Dedifferentiated amniotic fluid mesenchymal stem cell (primary cell): ENCODE data around the gene OR11A1.

Experiments
- DNase-seq: peaks from one replicate; pipeline ENCODE4 v3.0.0-alpha.2; 2016; ENCODE audit errors: extremely low spot score

Gene OR11A1, protein sequence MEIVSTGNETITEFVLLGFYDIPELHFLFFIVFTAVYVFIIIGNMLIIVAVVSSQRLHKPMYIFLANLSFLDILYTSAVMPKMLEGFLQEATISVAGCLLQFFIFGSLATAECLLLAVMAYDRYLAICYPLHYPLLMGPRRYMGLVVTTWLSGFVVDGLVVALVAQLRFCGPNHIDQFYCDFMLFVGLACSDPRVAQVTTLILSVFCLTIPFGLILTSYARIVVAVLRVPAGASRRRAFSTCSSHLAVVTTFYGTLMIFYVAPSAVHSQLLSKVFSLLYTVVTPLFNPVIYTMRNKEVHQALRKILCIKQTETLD

DNA sequence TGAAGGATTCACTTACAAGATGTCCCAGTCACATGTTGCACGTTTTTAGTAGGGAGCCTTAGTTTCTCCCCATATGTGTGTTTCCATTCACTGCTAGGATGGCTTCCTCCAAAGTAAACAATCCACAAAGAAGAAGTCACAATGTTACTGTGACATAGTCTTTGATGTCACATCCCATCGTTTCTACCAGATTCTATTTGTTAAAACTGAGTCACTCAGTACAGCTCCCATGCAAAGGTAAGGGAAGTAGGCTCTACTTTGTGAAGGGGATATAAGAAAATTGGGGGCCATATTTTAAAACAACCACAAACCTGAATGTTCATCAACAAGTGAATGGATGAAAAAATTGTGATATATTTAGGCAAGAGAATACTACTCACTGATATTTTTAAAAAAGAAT lies at the start of gene OR11A1, which contains the start of gene OR2H1:
Gene OR11A1 (minus strand): TSS at position 101 of the 400 bp plus-strand sequence. CDS start 29,430 bp downstream, outside the sequence.
Gene OR2H1 (plus strand): TSS at position 185 of the 400 bp plus-strand sequence. CDS start 4,615 bp downstream, outside the sequence.
- DNase-seq, result no peak

DNA sequence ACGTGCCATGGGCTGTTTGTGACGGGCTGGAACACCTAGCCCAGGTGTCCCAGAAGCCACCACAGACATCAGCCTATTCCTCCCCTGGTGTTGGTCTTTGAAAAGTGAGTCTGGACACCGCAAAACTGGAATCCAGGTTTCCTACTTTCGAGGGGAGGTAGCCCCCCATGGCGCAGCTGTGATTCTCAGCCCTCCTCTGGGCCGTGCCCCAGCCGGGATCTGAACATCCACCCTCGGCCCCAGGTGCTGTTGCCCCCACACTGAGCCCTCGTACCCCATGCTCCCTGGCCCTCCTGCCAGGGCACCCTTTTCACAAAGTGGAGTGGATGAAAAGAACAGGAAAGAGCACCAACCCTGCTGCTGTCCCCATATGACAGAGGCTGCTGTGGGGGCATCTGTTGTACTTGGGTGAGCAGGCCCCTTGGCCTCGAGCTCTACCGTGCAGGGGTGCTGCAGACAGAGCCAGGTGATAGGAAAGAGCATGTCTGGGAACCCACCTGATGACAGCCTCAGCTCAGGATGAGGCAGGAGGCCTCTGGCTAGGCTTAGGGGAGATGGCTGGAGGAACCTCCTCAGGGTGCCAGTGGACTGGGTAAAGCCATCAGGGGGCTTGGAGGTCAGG lies 49.7 kb upstream of the OR11A1 start:
- DNase-seq, result no peak

DNA sequence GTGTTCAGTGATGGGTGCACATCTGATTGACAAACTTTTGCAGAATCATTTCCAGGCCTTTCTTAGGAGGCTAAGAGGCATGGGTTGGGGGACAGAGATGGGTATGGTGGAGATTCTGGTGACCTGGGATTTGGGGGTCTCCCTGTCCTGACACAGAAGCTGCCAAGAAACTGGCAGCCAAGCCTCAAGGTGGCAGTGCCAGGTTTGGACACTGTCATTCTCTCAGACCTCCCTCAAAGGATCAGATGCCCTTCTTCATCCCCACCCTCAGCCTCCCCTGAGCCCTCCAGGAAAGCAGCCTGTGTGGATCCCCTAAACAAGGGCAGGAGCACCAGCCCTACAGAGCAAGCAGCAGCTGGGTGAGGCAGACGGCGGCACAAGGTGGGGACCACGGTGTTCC lies 48.9 kb upstream of the OR11A1 start:
- DNase-seq, result no peak

DNA sequence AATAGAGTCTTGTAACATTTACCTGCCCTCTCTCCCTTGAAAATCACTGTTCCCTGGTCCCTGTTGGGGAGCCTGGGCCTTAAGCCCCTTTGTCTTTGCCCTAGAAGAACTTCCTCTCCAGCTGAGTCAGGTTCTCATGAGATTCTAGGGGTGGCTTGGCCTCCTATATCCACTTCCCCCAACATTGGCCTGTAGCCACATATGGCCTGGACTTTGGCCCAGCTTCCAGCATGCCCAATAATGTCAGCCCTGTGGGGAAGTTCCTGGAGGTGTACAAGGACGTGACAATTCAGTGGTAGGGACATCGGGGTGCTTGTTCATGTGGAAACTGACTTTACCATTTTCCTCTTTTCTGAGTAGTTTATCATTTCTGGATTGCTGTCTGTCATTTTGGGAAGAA lies 48.1 kb upstream of the OR11A1 start:
- no peak for DNase-seq

DNA sequence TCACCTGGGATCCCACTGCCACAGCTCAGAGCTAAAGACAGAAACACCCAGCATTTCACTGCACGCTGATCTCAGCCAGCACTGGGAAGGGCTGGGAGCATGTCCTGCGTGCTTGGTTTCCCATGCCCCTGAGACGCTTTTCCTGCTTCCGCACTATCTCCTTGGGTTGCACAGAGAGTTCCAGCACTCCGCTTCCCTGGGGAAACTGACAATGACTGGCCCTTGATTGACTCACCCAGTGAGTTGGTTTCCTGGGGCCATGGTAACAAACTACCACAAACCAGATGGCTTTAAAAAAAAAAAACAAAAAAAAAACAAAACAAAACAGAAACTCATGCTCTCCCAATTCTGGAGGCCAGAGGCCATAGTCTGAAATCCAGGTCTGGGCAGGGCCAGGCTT lies 45.7 kb upstream of the OR11A1 start:
- peak; percentile 19 for DNase-seq

DNA sequence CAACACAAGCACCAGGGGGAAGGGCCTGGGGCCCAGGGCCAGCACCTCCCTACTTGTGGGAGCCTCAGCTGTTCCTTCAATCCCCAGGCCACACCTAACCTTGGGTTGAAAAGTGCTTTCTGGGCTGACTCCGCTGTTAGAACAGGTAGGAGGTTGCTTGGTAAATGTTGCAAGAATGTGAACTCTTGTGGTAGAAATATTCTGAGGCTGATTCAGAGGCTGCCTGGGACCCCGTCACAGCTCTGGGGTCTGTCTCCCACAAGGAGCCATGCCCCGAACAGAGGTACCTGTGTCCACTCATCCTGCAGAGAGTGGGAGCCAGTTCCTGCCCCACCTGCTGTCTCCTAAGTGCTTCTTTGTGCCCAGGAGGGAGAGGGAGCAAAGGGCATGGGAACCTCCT lies 45.3 kb upstream of the OR11A1 start:
- no peak for DNase-seq

DNA sequence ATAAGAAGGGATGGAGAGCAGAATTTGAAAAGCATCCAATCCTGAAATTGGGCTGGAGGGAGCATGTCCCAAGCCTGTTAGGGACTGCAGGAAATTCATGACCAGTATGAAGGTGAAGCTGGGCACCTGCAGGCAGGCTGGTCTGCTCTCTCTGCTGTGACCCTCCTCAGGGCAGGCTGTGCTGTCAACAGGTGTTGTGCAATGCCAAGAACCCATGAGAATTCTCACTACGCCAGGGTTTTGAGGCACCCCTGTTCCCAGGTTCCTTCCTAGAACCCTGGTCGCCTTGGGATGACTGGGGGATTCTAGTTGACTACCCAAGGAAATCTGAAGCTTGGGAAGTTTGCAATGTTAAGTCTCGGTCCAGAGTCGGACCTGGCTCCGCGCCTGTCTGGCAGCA lies 44.2 kb upstream of the OR11A1 start:
- DNase-seq, result no peak

DNA sequence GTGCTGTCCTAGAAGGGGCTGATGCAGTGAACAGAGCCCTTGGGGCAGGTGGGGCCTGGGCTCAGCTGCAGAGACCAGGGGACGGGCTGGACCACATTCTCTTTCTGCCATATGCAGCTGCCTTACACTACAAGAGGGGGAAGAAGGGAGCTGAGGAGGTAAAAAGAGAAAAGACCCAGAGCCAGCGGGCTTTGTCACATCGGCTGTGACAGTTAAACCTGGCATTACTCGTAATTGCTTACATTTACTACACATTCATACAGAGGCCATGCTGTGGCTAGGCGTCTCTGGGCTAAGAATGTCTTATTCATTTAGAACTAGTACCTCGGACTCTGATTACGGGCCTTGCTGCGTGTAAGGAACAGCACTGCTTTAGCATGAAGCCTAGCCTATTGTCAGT lies 43.7 kb upstream of the OR11A1 start:
- DNase-seq, result no peak

DNA sequence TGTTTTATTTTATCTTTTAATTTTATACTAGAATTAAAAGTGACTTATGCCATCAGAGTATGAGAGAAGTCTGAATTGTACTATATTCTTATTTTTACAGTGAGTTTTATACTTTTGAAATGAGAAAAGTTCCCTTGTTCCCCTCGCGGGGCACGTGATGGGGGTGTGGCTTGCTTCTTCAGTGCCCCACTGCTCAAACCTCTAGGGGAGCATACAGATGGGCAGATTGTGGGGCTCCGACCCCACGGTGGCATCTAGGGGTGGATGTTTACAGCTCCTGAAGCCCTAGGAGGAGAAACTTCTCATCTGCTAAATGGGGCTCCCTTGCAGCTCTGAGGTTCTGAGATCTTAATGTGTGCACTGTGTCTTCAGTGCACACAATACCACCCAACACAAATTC lies 42.8 kb upstream of the OR11A1 start:
- no peak for DNase-seq

DNA sequence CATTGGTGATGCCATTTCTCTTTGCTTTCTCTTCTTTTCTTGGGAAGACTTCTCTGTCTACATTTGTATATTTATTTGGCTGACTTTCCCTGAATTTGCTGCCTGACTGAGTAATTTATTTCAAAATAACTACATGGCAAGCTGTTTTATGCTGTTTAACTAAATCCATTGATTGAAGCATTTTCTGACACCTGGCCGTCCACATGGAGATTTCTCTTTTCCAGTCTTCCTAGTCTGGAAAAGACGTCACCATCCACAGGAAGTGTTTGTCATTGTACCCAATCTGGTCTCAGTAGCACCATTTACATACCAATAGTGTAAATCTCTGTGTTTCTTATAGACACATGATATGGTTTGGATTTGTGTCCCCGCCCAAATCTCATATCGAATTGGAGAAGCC lies 40.1 kb upstream of the OR11A1 start:
- no peak for DNase-seq

DNA sequence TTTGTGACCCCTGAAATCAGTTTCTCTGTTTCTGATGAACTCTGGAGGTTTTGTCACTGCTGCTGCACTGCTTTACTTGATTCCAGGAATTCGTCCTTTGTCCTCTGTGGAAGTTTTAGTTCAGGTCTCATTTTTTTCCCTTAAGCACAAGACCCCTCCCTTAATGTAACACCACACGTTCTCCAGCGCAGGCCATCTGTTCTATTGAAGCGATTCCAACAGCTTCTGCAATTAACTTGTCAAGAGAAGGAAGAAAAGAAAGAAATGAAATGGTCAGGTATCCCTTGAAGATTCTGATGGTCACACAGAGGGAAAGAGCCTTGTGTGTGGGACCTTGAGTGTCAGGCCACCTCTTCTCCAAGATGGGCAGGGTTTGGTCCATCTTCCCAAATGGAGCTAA lies 38.7 kb upstream of the OR11A1 start:
- no peak for DNase-seq

DNA sequence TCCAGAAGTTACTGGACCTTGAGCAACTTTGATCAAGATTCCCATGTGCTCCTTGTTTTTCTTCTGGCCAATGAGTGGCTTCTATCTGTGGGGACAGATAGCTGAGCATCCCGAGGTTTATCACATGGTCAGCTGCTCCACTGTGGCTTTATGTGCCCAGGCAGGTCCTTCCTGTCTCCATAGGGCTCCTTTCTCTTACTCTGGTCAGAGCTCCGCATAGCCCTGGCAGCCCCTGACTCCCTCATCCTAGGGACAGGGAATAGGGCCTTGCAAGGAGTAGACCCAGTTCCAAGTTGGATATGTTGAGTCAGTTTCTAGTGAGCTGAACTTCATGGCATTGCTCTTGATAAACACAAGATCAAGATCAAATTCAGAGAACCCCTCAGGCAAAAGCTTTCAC lies 37.3 kb upstream of the OR11A1 start:
- DNase-seq, result no peak

DNA sequence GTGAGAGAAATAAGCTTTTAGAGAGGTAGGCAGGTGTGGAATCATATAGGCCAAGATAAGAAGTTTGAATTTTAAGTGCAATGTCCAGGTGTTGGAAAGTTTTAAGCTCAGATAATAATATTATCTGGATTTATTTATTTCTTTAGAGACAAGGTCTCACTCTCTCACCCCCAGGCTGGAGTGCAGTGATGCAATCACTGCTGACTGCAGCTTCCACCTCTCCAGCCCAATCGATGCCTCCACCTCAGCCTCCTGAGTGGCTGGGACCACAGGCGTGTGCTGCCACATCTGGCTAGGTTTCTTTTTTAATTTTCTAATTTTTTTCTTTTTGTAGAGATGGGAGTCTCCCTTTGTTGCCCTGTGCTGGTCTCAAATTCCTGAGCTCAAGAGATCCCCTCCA lies 36.4 kb upstream of the OR11A1 start:
- no peak for DNase-seq

DNA sequence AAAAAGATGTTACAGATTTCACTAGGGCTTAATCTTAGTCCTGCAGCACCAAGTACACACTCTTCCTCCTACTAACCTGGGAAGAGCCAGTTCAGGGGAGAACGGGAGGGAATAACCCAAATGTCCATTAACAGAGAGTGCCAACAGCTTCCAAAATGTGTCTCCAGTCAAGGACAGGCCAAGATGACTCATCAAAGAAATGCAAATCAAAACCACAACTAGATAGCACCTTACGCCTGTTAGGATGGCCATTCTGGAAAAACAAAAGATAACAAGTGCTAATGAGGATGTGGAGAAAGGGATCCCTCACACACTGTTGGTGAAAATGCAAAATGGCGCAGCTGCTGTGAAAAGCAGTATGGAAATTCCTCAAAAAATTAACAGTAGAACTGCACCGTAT lies 34.7 kb upstream of the OR11A1 start:
- no peak for DNase-seq

DNA sequence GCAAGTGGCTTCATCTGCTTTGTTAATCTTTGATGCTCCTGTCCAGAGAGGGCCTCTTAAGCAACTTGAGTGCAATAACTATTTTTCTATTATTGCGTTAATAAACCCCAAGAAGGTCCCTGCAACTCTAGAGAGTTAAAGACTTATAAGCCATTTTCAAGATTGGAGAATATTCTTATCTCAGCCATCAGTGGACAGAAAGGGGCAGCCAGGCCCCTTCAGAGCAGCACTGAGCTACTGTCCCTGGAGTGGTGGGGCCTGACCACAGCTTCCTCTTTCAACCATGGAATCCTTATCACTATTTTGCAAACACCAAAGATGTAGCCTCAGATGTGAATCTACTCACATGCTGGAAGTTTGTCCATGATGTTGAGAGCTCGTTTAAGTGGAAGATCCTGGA lies 33.7 kb upstream of the OR11A1 start:
- DNase-seq, result no peak

DNA sequence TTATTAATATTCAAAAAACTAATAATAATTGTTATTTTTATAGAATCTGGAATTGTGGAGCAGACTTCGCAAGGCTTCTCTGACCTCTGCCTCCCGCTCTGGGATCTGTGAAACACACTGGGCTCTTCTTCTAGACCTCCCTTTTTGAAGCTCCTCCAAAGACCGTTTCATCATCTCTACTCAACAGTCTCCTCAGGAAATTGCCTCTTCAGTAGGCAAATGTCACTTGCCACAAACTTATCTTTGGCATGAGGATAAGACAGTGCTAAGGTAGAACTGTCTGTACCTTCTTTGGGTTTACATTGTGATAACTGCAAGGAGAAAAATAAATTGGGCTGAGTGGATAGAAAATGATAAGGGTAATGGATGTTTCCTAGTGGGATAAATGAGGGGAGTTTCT lies 33.2 kb upstream of the OR11A1 start:
- DNase-seq, result no peak

DNA sequence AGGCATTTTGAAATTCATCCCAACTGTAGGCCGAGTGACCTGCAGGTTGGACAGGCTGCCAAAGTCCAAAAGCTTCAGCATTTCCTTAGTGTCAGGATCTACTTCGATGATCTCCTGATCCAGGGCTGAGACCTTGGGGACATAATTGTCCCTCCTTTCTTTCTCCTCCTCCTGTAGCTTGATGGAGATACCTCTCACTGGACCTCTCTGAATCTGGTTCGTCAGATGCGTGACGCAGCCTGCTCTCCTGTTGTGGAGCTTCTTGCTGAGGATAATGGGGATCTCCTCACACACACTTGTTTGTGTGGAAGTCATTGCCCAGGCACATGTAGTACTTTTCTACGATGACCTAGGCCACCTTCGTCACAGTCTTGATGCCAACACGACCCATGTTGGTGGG lies 32.4 kb upstream of the OR11A1 start:
- no peak for DNase-seq

DNA sequence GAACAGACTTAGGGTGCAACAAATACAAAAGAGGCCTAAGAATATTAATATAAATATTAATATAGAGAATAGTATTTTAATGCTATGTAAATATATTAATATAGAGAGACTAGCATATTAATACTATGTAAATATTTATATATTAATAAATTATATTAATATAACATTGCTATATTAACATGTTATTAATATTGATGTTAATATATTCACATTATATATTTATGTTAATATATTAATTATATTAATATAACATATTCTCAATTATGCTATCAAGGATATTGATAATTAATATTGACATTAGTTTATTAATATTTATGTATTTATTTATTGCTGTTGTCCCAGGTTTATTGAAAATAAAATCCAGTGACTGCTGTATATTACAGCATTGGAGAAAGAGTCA lies 32.0 kb upstream of the OR11A1 start:
- no peak for DNase-seq

DNA sequence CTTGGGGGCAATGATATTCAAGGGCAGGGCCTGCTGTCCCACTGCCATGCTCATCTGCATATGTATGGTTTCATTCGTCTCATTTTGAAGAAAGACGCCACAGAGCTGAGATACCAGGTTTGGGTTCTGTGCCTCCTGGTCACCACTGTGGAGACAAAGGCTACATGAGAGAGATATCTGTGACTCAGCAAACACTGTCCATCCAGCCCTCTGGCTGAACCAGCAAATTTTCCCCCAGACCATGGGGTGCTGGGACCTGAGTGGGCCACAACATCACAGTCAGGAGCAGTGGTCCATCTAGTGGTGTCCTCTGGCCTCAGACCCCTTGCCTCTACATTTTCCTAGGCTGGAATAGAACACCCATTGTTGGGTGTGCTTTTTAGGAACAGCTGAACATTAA lies 30.8 kb upstream of the OR11A1 start, which contains the start of gene MAS1L:
Gene MAS1L (minus strand): TSS at position 297 of the 400 bp plus-strand sequence. CDS start 54 bp downstream, at position 243.
- DNase-seq, result no peak

DNA sequence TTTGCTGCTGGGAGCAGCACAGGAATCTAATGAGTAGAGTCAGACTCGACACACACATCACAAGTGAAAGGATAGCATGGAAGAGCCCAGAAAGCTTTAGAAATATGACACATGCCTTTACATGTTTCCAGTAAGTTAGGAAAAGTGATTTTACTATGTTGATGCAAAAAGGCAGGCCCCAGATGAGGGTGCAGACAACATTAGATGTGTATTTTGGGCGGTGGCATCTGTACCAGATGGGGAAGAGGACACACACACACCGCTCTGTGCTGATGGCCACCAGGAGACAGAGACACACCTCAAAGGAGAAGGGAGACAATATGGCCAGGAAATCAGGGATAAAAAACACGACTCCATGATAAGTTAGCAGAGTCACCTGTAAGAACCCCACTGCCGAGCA lies 30.3 kb upstream of the OR11A1 start:
- no peak for DNase-seq

DNA sequence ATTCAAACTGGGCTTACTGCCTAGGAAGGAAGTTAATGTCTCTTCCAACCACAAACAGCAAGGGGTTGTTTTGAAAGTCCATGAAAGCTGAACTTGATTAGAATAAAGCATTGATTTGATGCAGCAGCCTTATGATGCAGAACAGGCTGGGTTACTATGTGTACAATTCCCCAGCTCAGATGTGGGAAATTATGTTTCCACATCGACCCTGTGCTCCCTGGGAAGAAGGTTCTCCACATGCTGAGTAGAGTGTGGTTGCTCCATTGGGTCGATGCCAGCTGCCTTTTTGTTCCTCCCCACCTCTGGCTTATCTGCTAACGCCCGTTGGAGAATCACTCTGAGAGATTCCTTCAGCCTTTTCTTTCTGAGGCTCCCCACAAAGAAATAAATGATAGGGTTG lies 29.7 kb upstream of the OR11A1 start:
- no peak for DNase-seq

DNA sequence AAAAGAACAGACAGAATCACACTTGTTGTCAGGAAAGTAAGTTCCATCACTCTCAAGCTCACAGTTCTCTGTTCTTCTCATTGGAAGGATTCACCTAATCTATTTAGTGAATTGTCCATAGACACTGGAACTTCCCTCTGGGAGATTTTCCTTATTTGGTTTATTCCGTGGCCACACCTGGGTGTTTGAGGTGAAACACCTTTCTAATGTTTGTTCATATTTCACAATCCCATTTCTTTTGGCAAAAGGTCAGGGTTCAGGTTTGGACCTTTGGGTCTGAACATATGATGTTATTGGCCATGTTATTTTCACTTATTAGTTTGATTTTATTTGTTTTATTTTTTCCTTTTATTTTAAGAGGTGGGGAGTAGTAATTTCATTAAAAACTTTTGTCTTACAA lies 26.9 kb upstream of the OR11A1 start:
- no peak for DNase-seq

DNA sequence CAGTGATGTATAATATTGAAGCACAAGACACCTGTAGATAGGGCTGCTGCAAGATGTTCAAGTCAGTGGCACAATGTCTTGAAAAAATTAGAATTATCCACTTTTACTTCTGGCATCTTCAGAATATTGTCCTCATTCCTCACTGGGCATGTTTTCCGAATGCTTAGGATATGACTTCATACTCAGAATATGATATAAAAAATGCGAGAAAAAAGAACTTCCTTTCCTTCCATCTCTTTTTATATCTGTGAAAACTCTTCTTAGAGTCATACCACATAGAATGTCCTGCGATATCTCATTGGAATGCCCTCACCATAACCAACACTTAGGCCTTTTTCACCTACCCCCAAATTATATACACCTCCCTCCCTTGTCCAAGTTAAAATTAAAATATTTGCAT lies 26.3 kb upstream of the OR11A1 start:
- peak; percentile 42 for DNase-seq

DNA sequence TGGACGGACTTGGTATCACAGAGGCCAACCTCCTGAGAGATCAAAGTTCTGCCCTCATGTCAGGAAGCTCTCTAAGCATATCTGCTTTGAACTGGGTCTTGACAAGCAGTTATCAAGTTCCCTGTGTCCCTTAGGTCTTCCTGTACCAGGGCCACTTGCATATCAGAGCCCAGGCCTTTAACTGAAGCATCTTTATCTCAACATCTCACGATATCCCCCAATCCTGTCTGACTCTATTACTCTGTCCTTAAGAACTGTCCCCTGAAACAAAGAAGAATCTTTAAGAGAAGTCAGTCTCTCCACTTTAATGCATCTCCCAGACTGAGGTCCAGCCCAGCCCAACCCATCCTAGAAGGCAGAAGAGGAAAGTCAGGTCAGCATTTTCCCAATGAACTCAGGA lies 22.7 kb upstream of the OR11A1 start:
- DNase-seq, result no peak
